NCI-H748 (cell line): ENCODE results near the gene MPV17L2.

ENCODE experiments used
- DNase-seq: peaks from one replicate; lab custom pipeline; 2025; ENCODE audit not compliant: unreplicated experiment; lab: John Stamatoyannopoulos, UW

Gene MPV17L2

DNA sequence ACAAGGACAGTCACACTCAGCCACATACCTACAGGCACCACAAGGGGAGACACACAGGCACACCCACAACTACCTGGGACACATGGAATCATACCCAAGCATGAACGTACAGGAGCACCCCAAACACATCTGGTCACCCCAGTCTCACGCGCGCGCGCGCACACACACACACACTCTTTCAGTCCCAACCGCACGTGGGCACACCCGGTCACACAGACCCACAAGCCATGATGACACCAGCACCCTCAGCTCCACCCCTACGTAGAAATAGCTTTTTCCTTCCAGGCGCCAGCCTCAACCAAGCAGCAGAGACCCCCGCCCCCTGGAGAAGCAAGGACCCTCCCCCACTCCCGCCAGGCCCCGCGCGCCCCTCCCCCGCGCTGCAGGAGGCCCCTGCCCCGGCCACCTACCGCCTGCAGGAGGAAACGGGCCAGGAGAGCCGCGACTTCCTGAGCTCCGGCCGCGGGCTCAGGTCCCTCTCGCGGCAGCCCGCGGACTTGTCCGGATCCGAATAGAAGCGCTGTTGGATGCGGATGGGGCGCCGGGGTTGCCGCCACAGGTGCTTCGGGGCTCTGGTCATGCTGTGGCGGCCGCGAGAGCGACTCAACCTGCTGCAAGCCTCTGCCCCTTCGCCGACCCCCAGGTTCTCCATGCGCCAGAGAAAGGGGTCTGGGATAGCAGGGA lies 39.7 kb downstream of the MPV17L2 start:
- DNase-seq = peak; percentile 60

DNA sequence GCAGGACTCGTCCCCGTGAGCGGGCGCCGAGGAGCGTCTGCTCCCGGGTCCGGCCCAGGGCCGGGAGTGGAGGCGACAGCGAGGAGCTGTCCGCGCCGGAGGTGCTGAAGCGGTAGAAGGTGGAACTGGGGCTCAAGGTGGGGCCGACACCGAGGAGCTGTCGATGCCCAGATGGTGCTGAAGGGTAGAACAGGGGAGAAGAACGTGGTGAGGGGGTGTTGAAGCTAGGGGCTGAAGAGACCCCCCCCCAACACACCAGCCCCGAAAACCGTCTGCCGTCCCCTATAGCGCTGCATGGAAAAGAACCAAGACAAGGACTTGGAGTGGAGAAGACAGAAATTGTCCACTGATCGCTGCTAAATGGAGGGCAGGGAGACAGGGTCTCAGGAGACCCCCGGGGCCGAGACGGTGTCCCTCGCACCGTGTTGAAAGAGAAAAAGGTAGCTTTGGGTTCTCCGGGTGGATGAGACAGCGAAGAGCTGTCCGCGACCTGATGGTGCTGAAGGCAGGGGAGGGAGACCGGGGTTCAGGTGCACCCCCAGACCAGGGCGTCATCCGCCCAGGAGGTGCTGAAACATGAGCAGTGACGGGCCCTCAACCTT lies 40.3 kb downstream of the MPV17L2 start:
- DNase-seq = peak; percentile 55

DNA sequence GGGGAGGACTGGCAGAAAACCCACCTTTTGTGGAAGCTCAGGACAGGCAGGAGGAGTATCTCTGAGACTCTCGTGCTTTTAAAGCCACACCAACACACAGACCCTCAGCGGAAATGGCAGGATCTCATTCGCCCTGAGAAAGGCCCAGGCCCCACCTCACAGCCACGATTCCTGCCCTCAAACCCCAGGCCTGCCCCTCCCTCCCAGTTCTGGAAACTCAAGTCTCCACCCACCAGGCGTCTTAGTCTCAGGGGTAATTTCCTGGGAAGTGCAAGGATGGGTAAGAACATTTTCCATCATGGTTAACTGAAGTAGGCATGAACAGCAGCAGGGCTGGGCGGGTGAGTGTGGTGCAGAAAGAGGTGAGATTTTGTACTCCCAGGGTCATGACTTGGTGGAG lies 41.2 kb downstream of the MPV17L2 start:
- DNase-seq = no peak

DNA sequence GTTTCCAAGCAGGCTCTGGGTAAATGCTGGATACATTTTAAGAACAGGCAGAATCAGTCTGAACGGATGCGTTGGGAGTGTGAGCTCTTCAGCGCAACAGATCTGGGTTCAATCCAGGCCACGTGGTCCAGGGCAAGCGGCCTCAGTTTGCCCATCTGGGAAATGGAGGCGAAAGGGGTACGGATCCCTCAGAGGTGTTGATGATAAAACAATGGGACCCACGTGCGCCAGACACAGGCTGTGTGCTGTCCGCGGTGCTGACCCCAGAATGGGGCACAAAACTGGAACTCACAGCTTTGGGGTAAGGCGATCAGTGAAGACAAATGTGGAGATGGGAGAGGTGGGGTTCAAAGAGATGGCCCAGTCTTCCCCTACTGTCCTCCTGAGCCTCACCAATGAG lies 46.3 kb downstream of the MPV17L2 start:
- DNase-seq = no peak

DNA sequence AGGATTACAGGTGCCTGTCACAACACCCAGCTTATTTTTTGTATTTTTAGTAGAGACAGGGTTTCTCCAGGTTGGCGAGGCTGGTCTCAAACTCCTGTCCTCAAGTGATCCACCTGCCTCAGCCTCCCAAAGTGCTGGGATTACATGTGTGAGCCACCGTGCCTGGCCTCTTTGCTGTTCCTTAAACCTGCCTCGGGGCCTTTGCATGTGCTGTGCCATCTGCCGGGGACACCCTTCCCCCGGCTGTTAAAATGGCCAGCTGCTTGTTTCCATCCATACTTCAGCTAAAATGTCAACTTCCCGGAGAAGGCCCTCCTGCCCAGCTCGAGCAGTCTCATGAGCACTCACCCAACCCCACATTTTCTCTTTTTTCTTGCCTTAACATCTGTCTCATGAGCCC lies 52.3 kb downstream of the MPV17L2 start:
- DNase-seq = no peak
